Testis (tissue), 2 donors: ENCODE data around the gene NDFIP1.

Source experiments
- POLR2A ChIP-seq: fragments of 450-650 bp; IDR thresholded peaks from one replicate; pipeline ENCODE4 v1.6.1; 2017; ENCODE audit warnings: antibody characterized with exemption, mild to moderate bottlenecking, moderate library complexity
- TF ChIP-seq, protein P1 (sequence below), 3 experiments: fragments of 450-650 bp in 2 of 3; fragments of 200-600 bp in 1 of 3; sonication (generic) in 1 of 3; IDR thresholded peaks; one replicate each; pipeline ENCODE4 v1.5.1; 2016 to 2019; ENCODE audit warnings: antibody characterized with exemption in 3 of 3, mild to moderate bottlenecking in 2 of 3, moderate library complexity in 1 of 3

DNA sequence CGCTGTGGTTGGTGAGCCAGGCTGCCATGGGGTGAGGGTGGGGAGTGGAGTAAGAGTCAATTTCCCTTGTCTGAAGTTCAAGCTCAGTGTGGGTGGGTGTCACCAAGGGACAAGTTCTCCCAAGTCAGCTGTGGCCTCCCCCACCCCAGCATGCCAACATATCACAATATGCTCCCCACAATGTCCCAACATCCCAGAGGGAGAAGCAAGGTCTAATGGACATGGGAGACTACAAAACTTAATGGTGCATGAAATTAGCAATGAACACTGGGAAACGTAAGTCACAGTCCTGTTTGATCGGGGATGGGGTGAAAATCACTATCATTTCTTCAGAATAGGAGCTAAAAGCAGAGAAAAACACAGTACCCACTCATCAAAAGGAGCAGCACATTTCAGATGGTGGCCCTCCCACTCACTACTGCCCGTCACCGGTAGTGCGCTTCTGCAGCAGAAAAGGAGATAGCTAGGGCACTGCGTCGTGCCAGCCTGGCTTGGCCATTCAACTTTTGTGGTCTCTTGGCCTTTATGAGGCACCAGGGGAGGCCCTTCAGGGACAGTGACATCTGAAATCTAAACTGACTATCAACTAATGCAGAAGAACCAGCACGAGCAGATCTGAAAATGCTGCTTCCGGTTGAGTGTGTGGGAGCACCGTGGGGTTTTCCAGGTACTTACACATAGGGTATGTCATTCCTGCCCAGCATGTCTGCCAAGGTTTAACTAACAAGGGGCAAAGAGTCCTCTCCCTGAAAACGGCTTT, 20.5 kb upstream of the NDFIP1 start:
- TF ChIP-seq, protein P1, sequence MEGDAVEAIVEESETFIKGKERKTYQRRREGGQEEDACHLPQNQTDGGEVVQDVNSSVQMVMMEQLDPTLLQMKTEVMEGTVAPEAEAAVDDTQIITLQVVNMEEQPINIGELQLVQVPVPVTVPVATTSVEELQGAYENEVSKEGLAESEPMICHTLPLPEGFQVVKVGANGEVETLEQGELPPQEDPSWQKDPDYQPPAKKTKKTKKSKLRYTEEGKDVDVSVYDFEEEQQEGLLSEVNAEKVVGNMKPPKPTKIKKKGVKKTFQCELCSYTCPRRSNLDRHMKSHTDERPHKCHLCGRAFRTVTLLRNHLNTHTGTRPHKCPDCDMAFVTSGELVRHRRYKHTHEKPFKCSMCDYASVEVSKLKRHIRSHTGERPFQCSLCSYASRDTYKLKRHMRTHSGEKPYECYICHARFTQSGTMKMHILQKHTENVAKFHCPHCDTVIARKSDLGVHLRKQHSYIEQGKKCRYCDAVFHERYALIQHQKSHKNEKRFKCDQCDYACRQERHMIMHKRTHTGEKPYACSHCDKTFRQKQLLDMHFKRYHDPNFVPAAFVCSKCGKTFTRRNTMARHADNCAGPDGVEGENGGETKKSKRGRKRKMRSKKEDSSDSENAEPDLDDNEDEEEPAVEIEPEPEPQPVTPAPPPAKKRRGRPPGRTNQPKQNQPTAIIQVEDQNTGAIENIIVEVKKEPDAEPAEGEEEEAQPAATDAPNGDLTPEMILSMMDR (IDR thresholded peaks at IDR 0.05), result no peak
- no peak for TF ChIP-seq POLR2A
